Posterior vena cava (tissue), 2 donors: ENCODE measurements around the gene LMNA. TPM values are rescaled to one million over a fixed set of nuclear protein-coding genes. Genes with fewer than 3 reads are reported as not detected.

ENCODE experiments used
- DNase-seq: peaks from one replicate; pipeline ENCODE4 v3.0.0-alpha.2; 2020; ENCODE audit warnings: low spot score
- intact Hi-C, 2 donors: fragments of 100-400 bp; cut with DNase I; formaldehyde crosslinking; loops; one replicate each; pipeline versions ENCODE4 v1.14.1 to v1.14.2; 2022 to 2023
- total RNA-seq, 2 donors: library from RNA; stranded (reverse); fragmentation: NEBNext Ultra II Directional; extraction: Animal tissue kit (Norgen Biotek cat#: 25700); gene quantifications; one replicate each; pipeline ENCODE4 v1.2.1, GENCODE V29; 2021
- donor health status: DM: yes; HTN: yes; CAD: no.
- donor health status: DM: yes; HTN: yes; CAD: no.

The LMNA gene
- total RNA-seq, 2 donors from 2014 or later, result 500 to 599 TPM

GRCh38 chr1:156150333-156151011 is 36.0 kb downstream of the LMNA start:
- intact Hi-C loops, result loop anchor here in 1 of 2 donors (5.0 kb wide), 1 partner anchor 72 kb away; no protein-coding TSS in a partner anchor
- no peak for DNase-seq

- no peak for DNase-seq
- intact Hi-C loops, result loop anchor here in 1 of 2 donors (5.0 kb wide), 1 partner anchor 71 kb away; no protein-coding TSS in a partner anchor
Observed at GRCh38 chr1:156151093-156151688, 36.7 kb downstream of the LMNA start.

- DNase-seq, result no peak
- intact Hi-C loops, result loop anchor here in 1 of 2 donors (5.0 kb wide), 1 partner anchor 70 kb away; no protein-coding TSS in a partner anchor
Observed at GRCh38 chr1:156152628-156153027, 38.1 kb downstream of the LMNA start.

GRCh38 chr1:156153362-156153761 is 38.9 kb downstream of the LMNA start, which contains the start of gene SEMA4A:
TSS of gene SEMA4A (plus strand) at chr1:156153585. CDS start at chr1:156154579, 994 bp downstream.
- intact Hi-C loops, result loop anchor here in 1 of 2 donors (5.0 kb wide), 1 partner anchor 69 kb away; no protein-coding TSS in a partner anchor
- DNase-seq, result no peak

- DNase-seq, result peak; percentile 87
- intact Hi-C loops, result loop anchor here in 1 of 2 donors (5.0 kb wide), 1 partner anchor 68 kb away; no protein-coding TSS in a partner anchor
Observed at GRCh38 chr1:156154317-156154749, 39.8 kb downstream of the LMNA start.

- intact Hi-C loops, result no loop called here
- DNase-seq, result no peak
Observed at GRCh38 chr1:156155756-156156510, 41.4 kb downstream of the LMNA start.

GRCh38 chr1:156157506-156157905 is 43.0 kb downstream of the LMNA start:
- DNase-seq, result no peak
- intact Hi-C loops, result no loop called here

- no peak for DNase-seq
- intact Hi-C loops, result no loop called here
Observed at GRCh38 chr1:156157966-156158365, 43.5 kb downstream of the LMNA start.

GRCh38 chr1:156160000-156160742 is 45.7 kb downstream of the LMNA start:
- intact Hi-C loops, result no loop called here
- DNase-seq, result no peak

GRCh38 chr1:156160743-156161171 is 46.2 kb downstream of the LMNA start:
- intact Hi-C loops, result no loop called here
- DNase-seq, result peak; percentile 93

GRCh38 chr1:156162430-156163037 is 48.0 kb downstream of the LMNA start:
- intact Hi-C loops, result no loop called here
- DNase-seq, result no peak

- intact Hi-C loops, result no loop called here
- DNase-seq, result no peak
Observed at GRCh38 chr1:156163712-156164111, 49.2 kb downstream of the LMNA start.

- intact Hi-C loops, result no loop called here
- DNase-seq, result no peak
Observed at GRCh38 chr1:156164125-156164831, 49.8 kb downstream of the LMNA start.

- DNase-seq, result peak; percentile 10
- intact Hi-C loops, result no loop called here
Observed at GRCh38 chr1:156165083-156165482, 50.6 kb downstream of the LMNA start.

- intact Hi-C loops, result no loop called here
- DNase-seq, result no peak
Observed at GRCh38 chr1:156167536-156167935, 53.0 kb downstream of the LMNA start.

GRCh38 chr1:156172696-156173470 is 58.4 kb downstream of the LMNA start:
- DNase-seq, result no peak
- intact Hi-C loops, result no loop called here

GRCh38 chr1:156176610-156177210 is 62.2 kb downstream of the LMNA start:
- intact Hi-C loops, result no loop called here
- peak; percentile 55 for DNase-seq
